ENCODE measurements around the gene ZNF740. TPM values are rescaled to one million over a fixed set of nuclear protein-coding genes. Genes with fewer than 3 reads are reported as not detected.
"Not testable (repeated sequence)": the region's sequence is repeated elsewhere in the genome, so short reads cannot be mapped to it uniquely, and the experiment has no call there.

ZNF740 gene
- total RNA-seq, 1 donor from 2014 or later: 46.8 TPM

DNA sequence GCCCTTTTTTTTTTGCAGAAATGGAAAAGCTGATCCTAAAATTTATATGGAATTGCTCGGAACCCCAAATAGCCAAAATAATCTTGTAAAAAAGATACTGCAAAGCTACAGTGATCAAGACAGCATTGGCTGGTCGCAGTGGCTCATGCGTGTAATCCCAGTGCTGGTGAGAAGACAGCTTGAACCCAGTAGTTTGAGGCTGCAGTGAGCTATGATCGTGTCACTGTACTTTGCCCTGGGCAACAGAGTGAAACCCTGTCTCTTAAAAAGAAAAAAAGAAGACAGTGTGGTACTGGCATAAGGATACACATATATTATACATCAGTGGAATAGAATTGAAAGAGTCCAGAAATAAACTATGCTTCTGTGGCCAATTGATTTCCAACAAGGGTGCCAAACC is 21.1 kb downstream of the ZNF740 start:
- ATAC-seq (no peak), DNase-seq (peak; percentile 15)
- H3K27ac ChIP-seq: no peak overlapping the region
- intact Hi-C loops (cut with DNase I): no loop called here
- no peaks in the 10 kb centered on the region for H3K36me3 ChIP-seq
- peaks cover 13% of the 10 kb centered on the region for H3K4me1 ChIP-seq
- H3K4me3 ChIP-seq: no peak overlapping the region
- TF ChIP-seq, protein P1, sequence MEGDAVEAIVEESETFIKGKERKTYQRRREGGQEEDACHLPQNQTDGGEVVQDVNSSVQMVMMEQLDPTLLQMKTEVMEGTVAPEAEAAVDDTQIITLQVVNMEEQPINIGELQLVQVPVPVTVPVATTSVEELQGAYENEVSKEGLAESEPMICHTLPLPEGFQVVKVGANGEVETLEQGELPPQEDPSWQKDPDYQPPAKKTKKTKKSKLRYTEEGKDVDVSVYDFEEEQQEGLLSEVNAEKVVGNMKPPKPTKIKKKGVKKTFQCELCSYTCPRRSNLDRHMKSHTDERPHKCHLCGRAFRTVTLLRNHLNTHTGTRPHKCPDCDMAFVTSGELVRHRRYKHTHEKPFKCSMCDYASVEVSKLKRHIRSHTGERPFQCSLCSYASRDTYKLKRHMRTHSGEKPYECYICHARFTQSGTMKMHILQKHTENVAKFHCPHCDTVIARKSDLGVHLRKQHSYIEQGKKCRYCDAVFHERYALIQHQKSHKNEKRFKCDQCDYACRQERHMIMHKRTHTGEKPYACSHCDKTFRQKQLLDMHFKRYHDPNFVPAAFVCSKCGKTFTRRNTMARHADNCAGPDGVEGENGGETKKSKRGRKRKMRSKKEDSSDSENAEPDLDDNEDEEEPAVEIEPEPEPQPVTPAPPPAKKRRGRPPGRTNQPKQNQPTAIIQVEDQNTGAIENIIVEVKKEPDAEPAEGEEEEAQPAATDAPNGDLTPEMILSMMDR (IDR thresholded peaks at IDR 0.05): no peak
- H3K9me3 ChIP-seq: no peaks in the 10 kb centered on the region
- H3K27me3 ChIP-seq: no peaks in the 10 kb centered on the region

DNA sequence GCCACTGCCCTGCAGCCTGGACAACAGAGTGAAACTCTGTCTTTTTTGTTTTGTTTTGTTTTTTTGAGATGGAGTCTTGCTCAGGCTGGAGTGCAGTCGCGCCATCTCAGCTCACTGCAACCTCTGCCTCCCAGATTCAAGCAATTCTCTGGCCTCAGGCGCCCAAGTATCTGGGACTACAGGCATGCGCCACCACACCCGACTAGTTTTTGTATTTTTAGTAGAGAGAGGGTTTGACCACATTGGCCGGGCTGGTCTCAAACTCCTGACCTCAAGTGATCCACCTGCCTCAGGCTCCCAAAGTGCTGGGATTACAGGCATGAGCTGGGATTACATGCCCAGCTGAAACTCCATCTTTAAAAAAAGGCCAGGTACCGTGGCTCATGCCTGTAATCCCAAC is 21.8 kb downstream of the ZNF740 start:
- ATAC-seq: not testable (repeated sequence)

DNA sequence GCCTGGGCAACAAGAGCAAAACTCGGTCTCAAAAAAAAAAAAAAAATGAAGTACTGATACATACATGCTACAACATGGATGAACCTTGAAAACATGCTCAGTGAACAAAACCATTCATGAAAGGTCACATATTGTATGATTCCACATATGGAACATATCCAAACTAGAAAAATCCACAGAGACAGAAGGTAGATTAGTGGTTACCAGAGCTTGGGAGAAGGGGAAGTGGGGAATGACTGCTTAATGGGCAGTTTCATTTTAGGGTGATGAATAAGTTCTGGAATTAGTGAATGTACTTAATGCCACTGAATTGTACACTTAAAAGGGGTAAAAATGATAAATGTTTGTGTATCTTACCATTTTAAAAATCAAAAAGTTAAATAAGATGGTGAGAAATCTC is 23.8 kb downstream of the ZNF740 start:
- Histone ChIP-seq H3K4me1 (peaks cover 19% of the 10 kb centered on the region), H3K36me3 (no peaks in the 10 kb centered on the region), H3K9me3 (no peaks in the 10 kb centered on the region), H3K27ac (no peak overlapping the region), H3K27me3 (no peaks in the 10 kb centered on the region), H3K4me3 (no peak overlapping the region)
- TF ChIP-seq, protein P1 (IDR thresholded peaks at IDR 0.05): no peak
- DNase-seq (no peak), ATAC-seq (no peak)
- intact Hi-C loops (cut with DNase I): no loop called here

More for the DNA sequence above, 21.8 kb downstream of the ZNF740 start:
- H3K36me3 ChIP-seq; H3K27ac ChIP-seq; H3K9me3 ChIP-seq; H3K27me3 ChIP-seq; intact Hi-C loops (cut with DNase I); H3K4me3 ChIP-seq: not testable (repeated sequence)
- peaks cover 18% of the 10 kb centered on the region for H3K4me1 ChIP-seq
- peak; percentile 26 for DNase-seq

DNA sequence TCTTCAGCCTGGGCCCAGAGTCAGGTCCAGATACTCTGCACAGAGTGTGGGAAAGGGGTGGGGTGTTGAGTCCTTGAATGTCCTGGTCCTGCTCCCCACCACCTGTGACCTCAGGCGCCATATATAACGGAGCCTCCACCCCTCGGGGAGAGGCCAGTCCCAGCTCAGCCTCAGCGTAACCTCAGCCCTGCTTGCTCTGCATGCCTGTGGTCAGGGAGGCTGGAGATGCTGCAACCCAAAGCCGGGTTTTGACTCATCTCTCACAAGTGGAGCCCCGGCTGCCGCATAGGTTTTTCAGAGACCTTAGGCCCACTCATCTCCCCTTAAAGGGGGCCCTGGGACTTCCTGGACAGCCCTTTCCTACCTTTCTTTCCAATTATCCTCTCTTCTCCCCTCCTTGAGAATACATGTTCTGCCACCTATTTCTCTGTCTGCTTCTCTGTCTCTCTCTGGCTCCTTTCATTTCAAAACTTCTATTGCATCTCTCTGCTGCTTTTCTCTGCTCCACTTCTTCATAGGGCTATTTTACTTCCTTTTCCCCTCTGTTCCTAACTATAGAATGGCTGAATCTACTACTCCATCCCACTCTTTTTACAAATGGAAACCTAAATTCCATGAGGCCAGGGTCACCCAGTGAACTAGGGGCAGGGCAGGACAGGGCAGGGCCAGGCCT is 25.4 kb downstream of the ZNF740 start:
- intact Hi-C loops (cut with DNase I): no loop called here
- H3K4me3 ChIP-seq: peak overlapping the region; percentile 26

GRCh38 chr12:53207042-53207441 is 26.5 kb downstream of the ZNF740 start, which contains the start of gene ITGB7:
TSS of gene ITGB7 (minus strand) at chr12:53207251. CDS start at chr12:53200443, 6,808 bp downstream.
- intact Hi-C loops (cut with DNase I): no loop called here
- Histone ChIP-seq H3K27me3 (no peaks in the 10 kb centered on the region), H3K4me3 (peak within 1 kb of the TSS; percentile 26), H3K9me3 (no peaks in the 10 kb centered on the region), H3K36me3 (peaks cover 19% of the 10 kb centered on the region), H3K27ac (peak within 1 kb of the TSS; percentile 17), H3K4me1 (peaks cover 20% of the 10 kb centered on the region)
- TF ChIP-seq, protein P1 (IDR thresholded peaks at IDR 0.05): no peak
- DNase-seq (no peak), ATAC-seq (peak; percentile 31)

More for the DNA sequence above, 25.4 kb downstream of the ZNF740 start:
- H3K27ac ChIP-seq: peak overlapping the region; percentile 42
- H3K4me1 ChIP-seq: peaks cover 20% of the 10 kb centered on the region
- ATAC-seq (peak; percentile 66), DNase-seq (no peak)
- peaks cover 8% of the 10 kb centered on the region for H3K36me3 ChIP-seq
- TF ChIP-seq, protein P1 (IDR thresholded peaks at IDR 0.05): no peak
- H3K27me3 ChIP-seq: no peaks in the 10 kb centered on the region
- H3K9me3 ChIP-seq: no peaks in the 10 kb centered on the region

DNA sequence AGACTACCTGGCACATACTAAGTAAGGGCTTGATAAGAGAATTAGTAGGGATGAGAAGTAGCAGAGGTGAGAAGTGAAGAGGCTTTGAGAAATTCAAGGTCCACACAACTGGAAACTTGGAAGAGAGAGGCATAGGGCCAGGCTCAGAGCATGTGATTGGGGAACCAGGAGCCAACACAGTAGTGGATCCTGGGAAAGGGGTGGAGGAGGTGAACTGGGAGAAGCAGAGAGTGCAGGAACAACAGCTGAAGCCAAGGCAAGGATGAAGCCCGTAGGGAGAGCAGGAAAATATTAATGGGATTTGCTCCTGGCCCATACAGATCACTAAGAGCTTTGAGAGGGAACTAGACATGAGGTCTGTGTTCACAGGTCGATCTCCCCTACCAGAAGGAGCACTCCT is 27.9 kb downstream of the ZNF740 start:
- no peaks in the 10 kb centered on the region for H3K9me3 ChIP-seq
- TF ChIP-seq, protein P1 (IDR thresholded peaks at IDR 0.05): no peak
- ATAC-seq (no peak), DNase-seq (no peak)
- H3K36me3 ChIP-seq: peaks cover 32% of the 10 kb centered on the region
- H3K27me3 ChIP-seq: no peaks in the 10 kb centered on the region
- intact Hi-C loops (cut with DNase I): no loop called here
- H3K4me1 ChIP-seq: peaks cover 25% of the 10 kb centered on the region
- no peak overlapping the region for H3K4me3 ChIP-seq
- H3K27ac ChIP-seq: no peak overlapping the region

Data from upper lobe of right lung (tissue), 1 donor.